HG03108 (cell line): ENCODE results near the gene CAPN9.
"Not testable (repeated sequence)": the region's sequence is repeated elsewhere in the genome, so short reads cannot be mapped to it uniquely, and the experiment has no call there.

ENCODE experiments used
- ATAC-seq: cut with Tn5 transposase; IDR thresholded peaks from one replicate; pipeline ENCODE4 v1.9.1; 2021; ENCODE audit warnings: moderate library complexity; ENCODE audit not compliant: unreplicated experiment

CAPN9 gene

GRCh38 chr1:230845184-230845583 is 98.0 kb downstream of the CAPN9 start:
- not testable (repeated sequence) for ATAC-seq

GRCh38 chr1:230848235-230848634 is 101.0 kb downstream of the CAPN9 start:
- ATAC-seq, result no peak

DNA sequence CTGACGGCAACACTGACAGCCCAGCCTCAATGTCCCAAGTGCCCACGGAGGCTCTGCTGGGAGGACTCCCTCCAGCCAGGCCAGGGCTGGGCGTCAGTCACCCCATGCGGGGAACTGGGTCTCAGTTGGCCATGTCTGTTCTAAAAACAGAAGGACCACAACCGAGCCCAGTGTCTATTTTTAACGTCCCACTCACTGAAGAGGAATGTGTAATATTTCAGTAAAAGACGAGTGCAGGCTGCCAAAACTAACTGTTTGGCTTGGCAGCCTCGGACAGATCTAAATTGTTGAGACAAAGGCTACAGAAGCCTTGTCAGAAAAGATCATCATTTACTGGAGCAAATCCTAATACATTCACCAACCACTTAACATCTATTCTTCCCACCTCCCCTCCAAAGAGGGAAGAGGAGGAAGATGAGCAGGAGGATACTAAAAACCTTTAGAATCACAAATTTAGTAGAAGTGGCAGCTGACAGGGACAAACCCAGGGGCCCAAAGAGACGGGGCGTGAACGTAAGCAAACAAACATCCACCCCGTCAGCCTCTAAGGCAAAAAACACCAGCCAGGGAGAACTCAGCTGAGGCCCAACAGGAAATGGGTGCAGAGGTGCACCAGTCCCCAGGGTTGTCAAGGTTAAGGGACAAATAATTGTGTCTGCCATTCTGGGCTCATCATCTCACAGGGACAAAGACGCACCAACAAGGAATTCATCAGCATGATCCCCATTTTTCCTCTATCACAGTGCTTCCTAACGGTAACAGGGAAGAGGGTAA is 102.5 kb downstream of the CAPN9 start:
- ATAC-seq, result no peak

- ATAC-seq, result no peak
These were observed 103.4 kb downstream of the CAPN9 start for GRCh38 chr1:230850547-230850946.

- no peak for ATAC-seq
These were observed 104.1 kb downstream of the CAPN9 start for GRCh38 chr1:230851291-230851691.
